HG03175 (cell line): ENCODE measurements around the gene CIART.
"Not testable (repeated sequence)": the region's sequence is repeated elsewhere in the genome, so short reads cannot be mapped to it uniquely, and the experiment has no call there.

ENCODE experiments used
- ATAC-seq: cut with Tn5 transposase; IDR thresholded peaks from one replicate; pipeline ENCODE4 v1.9.1; 2021; ENCODE audit warnings: mild to moderate bottlenecking, moderate library complexity; ENCODE audit not compliant: unreplicated experiment

Gene CIART, protein sequence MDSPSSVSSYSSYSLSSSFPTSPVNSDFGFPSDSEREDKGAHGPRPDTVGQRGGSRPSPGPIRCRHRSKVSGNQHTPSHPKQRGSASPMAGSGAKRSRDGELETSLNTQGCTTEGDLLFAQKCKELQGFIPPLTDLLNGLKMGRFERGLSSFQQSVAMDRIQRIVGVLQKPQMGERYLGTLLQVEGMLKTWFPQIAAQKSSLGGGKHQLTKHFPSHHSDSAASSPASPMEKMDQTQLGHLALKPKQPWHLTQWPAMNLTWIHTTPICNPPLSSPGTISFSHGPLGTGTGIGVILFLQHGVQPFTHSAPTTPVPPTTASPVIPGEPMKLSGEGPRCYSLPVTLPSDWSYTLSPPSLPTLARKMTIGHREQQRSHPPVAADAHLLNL

DNA sequence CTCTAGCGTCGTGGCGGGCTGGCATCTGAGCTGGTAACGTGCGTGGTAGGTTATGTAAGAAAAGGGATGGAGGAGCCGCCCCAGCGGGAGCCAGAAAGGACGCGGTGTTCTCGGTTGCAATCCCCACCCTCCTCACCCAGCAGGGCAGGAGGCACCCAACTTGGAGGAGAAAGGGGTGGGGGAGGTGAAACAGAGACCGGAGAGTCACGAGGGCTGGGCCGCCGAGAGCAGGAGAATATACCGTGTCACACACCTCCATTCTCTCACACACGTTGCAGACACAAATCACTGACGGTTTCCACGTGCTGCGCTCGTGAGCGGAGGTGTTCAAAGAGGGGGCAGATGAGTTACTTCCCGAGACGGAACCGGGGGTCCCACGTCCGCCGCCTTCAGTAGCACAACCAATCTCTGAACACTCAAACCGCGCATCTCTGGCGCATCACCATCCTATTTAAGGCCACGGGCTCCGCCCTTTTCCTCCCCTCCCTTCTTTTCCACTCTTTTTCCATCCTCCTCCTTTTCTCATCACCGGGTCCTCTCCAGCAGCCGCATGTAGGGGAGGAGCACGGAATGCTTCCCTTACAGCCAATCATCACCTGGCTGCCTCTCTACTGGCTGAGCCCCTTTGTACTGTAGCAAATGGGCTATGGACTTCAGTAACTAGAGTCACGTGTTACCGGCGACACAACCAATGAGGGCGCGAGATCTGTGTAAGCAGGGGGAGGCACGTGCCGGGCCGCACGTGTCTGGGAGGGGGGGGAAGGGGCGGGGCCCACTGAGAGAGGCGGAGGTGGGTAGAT lies at the start of gene CIART:
Gene CIART (plus strand): TSS at position 797 of the 800 bp plus-strand sequence. CDS start 714 bp downstream, outside the sequence.
- peak; percentile 86 for ATAC-seq

DNA sequence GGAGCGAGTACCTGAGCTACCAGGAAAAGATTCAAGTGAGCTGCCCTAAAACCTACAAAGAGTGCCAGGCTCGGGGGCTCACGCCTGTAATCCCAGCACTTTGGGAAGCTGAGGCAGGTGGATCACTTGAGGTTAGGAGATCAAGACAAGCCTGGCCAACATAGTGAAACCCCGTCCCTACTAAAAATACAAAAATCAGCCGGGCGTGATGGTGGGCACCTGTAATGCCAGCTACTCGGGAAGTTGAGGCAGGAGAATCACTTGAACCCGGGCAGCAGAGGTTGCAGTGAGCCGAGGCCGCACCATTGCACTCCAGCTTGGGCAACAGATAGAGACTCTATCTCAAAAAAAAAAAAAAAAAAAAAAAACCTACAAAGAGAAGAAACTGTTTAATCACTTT lies 49.4 kb upstream of the CIART start:
- not testable (repeated sequence) for ATAC-seq

DNA sequence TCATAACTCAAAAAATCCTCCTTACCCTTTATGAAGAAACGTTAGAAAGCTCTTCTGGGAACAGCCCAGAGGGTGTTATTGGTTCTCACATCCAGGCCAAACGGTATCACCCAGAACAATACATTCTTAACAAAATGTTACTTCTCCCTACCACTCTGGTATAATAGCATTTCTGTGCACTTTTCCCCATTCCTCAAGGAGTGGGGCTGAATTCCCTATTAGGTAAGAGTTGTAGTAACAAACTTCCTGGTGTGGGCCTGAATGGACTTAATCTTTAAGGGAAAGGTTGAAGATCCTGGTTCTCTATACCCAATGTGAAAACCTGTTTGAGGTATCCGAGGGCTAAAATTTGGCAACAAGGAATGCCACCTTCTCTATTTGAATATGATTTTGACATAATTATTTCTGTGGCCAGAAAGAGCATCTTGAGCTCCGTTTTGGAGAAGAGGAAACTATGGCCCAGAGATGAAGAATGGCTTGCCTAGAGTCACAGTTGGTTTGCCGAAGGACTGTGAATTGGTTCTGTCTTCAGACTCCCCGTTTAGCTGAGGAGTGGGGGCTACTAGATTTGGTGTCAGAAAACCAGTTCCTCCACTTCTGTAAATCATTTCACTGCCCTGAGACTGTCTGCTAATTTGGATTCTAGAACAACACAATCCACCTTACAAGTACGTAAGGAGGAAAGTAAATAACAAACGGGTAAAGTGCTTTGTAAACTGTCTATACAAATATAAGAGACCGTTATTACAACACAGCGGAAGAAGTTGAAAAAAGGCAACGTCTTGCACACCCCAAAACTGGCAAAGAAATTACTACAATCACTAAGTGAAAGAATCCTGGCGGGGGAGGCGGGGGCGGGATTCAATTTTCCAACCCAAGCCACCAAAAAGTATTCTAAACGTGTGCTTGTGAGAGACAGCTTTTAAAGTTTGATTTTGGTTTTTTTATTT lies 48.7 kb upstream of the CIART start:
- no peak for ATAC-seq

DNA sequence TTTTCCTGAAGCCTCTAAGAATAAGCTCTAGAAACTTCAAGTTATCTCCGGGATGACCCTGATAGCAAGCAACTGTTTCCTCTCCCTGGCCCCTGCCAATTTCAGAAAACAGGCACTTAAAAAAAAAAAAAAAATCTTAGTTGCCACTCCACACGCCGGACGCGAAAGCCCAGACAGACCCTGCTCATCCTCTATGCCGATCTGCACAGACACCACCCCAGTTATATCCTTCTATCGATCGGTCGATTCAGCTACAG lies 48.1 kb upstream of the CIART start:
- no peak for ATAC-seq

DNA sequence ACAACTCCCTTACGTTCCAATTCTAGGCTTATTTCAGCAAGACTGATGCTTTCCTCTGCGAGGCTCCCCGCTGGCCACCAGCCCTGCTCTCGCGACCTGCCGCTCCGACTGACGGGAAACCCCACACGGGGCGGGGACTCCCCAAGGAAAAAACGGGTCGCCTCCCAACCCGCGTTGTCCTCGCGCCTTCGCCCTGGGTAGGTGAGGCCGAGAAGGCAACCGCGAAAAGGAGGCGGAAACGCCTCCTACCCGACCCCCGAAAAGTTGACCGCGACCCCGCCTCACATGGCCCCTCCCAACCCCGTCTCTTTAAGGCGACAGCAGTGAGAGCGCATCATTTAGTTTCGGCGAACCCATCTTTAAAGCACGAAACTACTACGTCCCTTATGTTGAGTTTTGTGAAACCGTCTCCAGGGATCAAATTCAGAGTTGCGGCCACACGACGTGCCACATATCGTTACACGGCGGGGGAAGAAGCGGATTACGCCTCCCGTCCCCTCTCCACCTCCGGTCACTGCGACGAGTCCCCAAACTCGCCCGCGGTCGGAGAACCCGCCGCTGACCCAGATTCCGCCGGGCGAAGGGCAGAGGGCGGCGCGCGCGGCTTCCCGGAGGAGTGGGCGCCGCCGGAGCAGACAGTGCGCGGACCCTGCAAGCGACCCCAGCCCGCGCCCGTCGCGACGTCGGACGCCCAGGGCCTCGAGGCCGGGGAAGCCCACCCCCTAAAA lies 47.6 kb upstream of the CIART start:
- ATAC-seq, result peak; percentile 45

DNA sequence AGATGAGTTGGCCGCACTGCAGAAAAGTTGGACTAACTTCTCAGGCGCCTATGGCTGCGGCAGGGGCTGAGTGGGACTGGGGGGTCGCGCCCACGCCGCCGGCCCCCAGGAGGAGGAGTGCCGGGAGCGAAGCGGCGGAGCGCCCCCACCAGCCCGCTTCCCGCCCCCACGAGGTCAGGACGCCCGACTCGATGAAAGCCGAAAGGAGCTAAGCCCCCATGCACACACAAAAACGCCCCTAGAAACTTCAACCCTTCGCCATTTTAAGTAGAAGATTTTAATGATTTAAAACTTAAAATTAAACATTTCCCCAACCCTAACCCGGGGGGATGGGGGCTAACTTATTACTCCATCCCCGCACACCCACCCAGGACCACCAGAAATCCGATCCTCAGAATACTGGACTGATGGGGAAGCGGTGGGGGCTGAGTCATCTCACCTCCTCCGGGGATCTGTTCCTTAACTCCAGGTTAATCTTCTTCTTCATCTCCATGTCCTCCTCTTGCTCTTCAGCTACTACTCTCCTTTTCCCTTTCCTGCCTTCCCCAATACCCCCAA lies 47.0 kb upstream of the CIART start:
- no peak for ATAC-seq

DNA sequence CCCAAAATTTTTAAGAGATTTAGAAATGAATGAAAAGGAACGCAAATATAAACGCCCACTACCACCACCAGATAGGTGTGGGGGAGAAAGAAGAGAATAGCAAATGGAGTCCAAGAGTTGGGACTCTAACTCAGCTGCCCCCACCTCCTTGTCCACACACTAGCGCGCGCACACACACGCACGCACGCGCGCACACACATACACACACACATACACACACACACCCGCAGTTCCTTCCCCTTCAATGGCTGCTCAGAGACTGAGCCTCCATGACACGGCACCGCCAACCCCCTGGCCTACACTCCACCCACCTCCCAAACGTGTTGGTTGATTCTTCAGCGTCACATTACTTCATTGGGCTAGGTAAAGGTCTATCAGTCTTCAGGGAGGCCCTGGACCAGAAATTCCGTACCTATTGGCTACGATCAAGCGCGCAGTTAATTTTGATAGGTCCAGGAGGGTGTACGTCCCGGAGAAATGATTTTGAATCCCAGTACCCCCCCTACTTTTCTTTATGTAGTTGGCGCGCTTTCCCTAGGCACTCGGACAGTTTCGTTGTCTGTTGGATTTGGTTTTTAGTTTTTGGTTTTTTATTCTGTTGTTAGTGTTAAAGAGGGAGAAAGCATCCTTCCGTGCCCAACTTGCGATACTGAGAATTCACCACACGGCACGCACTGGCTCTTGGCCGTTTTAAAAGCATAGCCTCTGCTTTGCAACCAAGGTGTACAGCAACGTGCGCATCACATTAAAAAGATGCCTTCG lies 46.3 kb upstream of the CIART start, which contains the start of gene ANP32E:
Gene ANP32E (minus strand): TSS at position 261 of the 762 bp plus-strand sequence. CDS start 326 bp downstream, outside the sequence.
- ATAC-seq, result peak; percentile 85

DNA sequence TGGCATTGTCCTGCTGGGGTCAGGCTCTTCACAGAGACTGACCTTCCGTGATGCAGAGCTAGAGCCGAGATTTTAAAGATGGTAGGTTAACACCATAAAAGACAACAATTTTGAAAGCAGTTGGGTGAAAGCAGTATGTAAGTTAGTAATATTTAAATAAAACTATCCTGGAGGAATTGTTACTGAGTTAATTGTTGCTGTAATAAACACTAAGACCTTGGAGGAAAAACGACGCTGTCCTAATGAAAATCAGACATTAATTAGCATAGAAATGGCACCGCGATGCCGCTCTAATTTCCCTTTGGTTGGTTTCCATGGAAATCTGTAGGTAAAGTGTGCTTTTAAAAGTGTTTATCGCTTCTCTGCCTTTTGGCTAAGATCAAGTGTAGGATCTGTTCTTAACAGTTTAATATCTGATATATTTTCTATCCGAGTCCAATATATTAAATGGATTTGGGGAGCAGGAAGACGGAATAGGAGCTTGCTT lies 45.7 kb upstream of the CIART start:
- ATAC-seq, result no peak

DNA sequence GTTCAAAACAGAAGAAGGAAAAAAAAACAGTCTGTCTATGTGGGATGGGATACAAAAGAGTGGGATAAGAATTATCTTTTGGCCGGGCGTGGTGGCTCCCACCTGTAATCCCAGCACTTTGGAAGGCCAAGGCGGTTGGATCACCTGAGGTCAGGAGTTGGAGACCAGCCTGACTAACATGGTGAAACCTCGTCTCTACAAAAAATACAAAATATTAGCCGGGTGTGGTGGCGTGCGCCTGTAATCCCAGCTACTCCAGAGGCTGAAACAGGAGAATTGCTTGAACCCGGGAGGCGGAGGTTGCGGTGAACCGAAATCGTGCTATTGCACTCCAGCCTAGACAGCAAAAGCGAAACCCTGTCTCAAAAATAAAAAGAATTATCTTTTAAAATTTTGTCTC lies 45.2 kb upstream of the CIART start:
- not testable (repeated sequence) for ATAC-seq

DNA sequence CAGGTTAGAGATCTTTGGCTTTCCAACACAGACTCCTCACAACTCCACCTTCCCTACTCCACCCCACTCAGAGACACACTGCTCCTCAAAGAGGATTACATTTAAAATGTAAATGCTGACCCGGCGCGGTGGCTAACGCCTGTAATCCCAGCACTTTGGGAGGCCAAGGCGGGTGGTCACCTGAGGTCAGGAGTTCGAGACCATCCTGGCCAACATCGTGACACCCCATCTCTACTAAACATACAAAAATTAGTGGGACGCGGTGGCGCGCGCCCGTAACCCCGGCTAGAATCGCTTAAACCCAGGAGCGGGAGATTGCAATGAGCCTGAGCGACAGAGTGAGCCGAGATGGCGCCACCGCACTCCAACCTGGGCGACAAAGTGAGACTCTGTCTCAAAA lies 44.6 kb upstream of the CIART start:
- ATAC-seq, result no peak

DNA sequence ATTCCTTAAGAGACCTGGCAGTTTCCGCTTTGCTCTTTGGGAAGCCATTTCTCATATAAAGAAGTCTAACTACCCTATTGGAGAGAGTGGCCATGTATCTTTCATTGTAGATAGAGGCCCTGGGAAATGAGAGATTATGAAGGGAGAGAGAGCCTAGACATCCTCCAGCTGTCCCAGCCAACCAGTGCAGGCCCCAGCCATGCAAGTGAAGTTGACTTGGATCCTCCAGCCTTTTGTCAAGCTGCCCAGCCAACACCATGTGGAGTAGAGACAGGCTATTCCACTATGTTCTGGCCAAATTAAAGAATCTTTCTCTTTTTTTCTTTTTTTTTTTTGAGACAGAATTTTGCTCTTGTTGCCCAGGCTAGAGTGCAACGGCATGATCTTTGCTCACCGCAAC lies 39.4 kb upstream of the CIART start:
- ATAC-seq, result no peak

DNA sequence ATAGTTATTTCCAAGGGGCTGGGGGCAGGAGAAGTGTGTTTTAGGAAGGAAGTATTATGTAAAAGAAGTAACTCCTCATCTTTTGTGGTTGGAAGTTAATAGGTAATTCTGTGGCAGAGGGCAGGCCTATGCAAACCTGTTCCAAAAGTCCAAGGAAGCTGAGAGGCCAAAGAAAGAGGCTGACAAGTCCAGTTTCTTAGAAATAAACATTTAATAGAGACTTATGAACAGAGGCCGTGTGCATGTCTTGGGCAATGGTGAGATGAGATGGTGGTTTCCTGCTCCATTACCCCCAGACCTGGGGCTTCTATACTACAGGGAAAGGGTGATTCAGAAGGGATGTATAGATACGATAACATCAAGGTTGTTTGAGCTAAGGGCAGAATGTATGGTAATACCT lies 32.4 kb upstream of the CIART start:
- ATAC-seq, result no peak

DNA sequence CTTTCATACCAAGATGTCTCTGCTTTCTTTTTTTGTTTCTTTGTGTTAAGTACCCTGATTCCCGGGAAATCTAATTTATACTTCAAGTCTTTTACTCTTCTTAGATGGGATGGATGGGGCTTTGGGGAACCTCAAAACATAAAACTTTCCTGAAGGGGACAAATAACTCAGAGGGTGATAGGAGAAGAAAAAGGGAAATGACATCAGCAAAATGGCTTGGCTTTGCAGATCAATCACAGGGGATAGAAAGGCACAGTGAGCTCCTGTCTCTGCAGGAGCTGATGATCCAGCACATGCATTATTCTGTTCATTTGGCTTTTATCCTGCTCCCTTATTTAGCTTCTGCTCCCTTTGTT lies 26.2 kb upstream of the CIART start:
- ATAC-seq, result no peak

DNA sequence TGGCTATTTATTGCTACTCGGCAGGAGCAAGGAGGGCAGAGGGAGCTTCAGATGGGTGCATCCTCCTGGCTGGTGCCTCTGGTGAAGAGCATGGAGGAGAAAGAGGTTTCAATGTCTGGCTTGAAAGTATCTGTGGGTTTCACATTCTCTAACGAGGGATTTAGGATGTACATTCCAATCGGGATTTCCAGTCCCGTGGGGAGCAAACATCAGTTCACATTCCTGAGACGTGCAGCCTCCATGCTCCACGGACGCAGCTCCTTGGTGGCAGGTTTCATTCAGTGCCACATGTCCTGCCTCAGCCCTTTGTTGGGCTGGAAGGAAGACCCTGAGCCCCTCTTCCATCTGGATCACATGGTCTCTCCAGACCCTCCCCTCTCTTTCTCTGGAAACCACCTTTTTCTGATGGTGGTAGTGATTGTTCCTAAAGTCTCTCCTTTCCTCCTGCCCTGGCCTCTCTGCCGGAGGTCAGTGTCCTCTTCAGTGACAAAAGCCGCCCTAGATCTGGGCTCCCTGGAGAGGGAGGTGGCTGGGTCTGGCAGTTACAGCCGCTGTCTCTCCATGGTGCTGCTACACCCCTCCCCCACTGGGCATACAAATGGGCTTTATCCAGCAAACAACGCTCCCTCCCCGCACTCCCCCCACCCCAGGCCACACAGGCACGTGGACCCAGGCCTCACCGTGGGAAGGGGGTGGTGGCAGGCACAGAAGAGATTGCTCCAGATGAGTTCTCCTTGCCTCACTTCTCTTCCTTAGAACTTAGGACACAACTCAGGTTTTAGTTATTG lies 25.6 kb upstream of the CIART start:
- ATAC-seq, result no peak

DNA sequence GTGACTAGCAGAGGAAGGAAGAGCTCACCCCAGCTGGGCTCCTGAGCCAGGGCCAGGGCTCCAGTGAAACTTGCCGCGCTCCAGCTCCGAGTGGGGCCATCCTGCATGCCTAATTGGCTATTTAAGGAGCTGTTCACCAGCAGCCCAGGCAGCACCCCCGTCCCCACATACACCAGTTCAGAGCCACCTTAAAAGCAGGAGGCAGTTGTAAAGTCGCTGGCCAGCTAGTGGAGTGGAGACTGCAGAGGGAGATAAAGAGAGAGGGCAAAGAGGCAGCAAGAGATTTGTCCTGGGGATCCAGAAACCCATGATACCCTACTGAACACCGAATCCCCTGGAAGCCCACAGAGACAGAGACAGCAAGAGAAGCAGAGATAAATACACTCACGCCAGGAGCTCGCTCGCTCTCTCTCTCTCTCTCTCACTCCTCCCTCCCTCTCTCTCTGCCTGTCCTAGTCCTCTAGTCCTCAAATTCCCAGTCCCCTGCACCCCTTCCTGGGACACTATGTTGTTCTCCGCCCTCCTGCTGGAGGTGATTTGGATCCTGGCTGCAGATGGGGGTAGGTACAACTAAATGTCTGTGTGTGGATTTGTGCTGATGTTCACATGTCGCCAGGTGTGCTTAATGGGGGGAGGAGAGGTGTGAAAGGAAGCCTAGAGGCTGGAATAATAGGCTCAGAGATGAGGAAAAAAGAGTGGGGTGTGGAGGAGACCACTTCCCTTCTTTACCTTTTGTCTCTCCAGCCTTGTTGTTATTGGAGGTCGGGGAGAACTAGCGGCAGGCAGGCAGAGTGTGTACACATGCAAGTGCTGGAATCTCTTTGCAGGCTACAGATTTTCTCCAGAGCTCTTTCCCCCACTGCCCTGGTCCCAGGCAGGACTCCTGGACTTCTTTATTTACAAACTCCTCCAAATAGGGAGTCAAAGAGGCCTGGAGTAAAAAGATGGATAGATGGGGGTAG lies 24.4 kb upstream of the CIART start, which contains the start of gene CA14:
Gene CA14 (plus strand): TSS at position 151 of the 962 bp plus-strand sequence. CDS start 355 bp downstream, at position 506.
- no peak for ATAC-seq

DNA sequence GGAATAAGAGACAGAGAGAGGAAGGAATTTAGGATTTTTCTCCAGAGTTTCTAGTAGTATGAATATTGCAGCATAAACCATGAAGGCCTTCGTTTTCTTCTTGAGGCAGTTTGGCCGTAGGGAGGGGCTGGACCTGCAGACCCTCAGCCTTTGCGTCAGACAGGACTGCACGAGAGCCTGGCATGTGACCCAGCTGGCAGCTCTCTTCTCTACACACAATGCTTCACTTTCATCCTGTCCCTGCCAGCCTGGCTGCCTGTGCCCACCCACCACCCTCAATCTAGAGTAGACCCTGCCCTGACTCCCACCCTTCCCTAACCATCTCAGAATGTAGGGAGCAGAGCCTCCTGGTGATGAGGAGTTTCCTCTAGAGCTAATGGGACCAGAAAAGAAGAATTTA lies 23.1 kb upstream of the CIART start:
- ATAC-seq, result no peak
